ENCODE measurements around the gene SLC32A1.

SLC32A1 gene

GRCh38 chr20:38729767-38730166 is 5.5 kb downstream of the SLC32A1 start:
- no peak for DNase-seq

DNA sequence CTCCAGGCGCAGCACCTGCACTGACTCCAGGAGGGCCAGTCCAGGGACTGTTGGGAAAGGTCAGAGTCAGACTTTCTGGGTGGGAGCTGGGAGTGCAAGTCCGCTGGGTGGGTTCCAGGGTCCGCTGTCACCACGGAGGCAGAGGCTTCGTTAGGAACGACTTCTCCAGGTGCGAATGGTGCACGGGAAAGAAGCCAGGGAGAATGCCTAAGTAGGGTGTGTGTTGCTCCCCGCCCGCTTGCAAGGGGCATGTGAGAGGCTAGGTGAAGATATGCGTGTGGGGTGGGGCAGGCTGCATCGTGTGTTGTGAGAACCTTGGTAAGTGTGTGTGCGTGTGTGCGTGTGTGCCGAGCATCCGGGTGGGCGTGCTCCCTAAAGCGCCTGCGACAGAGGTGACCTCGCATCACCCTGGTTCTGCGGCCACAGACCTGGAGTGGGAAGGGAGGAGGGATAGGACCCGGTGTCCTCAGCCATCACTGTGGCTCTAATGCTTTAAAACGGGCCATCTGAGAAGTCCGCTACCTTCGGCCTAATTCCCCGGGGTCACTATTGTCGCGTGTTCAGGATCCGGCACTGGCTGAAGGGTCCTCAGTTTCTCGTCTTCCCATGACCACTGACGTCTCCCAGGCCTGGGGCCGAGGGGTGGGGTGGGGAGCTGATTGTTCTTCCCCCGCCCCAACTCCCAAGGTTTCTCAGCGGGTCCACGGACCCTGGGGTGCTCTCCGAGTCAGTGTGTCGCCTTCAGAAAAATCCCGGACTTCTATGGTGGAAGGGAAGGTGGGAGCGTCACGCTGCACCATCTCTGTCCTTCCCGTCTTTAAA is 6.1 kb downstream of the SLC32A1 start:
- TF ChIP-seq POLR2A (IDR thresholded peaks at IDR 0.05; ENCODE audit: low read length) (no peak), GATA1 (IDR thresholded peaks at IDR 0.05; ENCODE audit: low read depth, low read length) (no peak)
- DNase-seq = no peak

More at GRCh38 chr20:38729767-38730166, 5.5 kb downstream of the SLC32A1 start:
- TF ChIP-seq POLR2A (IDR thresholded peaks at IDR 0.05; ENCODE audit: low read length) = no peak
- TF ChIP-seq GATA1 (IDR thresholded peaks at IDR 0.05; ENCODE audit: low read depth, low read length) = no peak

DNA sequence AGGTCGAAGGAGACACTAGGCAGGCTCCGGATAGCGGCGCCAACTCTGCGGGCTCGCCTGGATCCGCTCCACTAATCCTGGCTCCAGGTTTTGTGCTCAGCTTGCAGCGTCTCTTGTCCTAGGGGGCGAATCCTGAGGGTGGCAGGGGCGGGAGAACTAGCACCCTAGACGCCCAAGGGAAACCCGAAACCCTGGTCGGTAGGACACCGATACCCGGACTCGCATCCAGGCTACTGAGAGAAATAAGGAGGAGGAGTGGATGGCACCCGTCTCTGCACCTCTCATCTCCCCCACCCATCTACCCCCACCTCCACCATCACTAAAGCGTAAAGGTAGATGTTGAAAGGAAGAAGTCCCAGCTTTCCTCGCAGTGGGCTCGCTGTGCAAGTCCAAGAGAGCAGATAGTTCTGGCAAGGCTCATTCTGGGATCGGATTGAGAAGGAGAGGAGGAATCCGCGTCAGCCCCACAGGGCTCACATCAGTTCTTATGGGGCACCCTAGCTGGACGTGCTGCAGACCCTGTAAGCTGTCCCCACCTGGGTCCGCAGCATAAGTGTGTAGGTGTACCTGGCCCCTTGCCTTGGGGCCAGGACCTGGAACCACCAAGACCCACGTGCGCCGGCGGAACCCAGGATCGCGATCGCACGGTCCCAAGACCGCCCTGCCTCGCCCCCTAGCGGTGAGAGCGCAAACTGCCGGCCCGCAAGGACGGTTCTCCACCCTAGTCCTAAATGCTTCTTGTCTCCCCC is 6.9 kb downstream of the SLC32A1 start:
- TF ChIP-seq GATA1 (IDR thresholded peaks at IDR 0.05; ENCODE audit: low read depth, low read length) = no peak
- TF ChIP-seq POLR2A (IDR thresholded peaks at IDR 0.05; ENCODE audit: low read length) = no peak
- DNase-seq = peak; percentile 77 to 88

GRCh38 chr20:38731738-38732113 is 7.4 kb downstream of the SLC32A1 start:
- no peak for TF ChIP-seq POLR2A (IDR thresholded peaks at IDR 0.05; ENCODE audit: low read length)
- no peak for TF ChIP-seq GATA1 (IDR thresholded peaks at IDR 0.05; ENCODE audit: low read depth, low read length)
- no peak for DNase-seq

DNA sequence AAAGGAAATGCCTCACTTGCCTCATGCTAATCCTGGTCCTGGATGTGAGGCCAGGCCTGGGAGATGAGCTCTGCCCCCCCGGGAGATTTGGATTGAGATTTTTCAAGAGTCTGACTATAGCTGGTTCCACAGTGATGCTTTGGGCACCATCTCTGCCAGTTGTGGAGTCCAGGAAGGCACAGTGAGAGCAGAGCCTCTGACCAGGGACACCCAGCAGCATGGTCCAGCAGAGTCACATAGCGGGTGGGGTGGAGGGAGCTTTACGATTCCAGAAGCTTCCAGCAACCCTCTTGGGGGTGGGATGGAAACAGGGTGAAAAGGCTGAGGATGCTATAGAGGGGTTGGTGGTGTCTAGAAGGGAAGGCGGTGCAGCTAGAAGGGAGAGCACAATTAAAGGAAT is 8.7 kb downstream of the SLC32A1 start:
- DNase-seq = no peak
- no peak for TF ChIP-seq POLR2A (IDR thresholded peaks at IDR 0.05; ENCODE audit: low read length)
- TF ChIP-seq GATA1 (IDR thresholded peaks at IDR 0.05; ENCODE audit: low read depth, low read length) = no peak

DNA sequence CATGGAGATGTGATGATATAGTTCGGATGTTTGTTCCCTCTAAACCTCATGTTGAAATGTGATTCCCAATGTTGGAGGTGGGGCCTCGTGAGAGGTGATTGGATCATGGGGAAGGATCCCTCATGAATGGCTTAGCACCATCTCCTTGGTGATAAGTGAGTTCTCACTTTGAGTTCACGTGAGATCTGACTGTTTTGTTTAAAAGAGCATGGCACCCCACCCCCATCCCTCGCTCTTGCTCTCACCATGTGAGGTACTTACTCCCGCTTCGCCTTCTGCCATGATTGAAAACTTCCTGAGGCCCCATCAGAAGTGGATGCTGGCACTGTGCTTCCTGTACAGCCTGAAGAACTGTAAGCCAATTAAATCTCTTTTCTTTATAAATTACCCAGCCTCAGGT is 10.9 kb downstream of the SLC32A1 start:
- TF ChIP-seq POLR2A (IDR thresholded peaks at IDR 0.05; ENCODE audit: low read length) (no peak), GATA1 (IDR thresholded peaks at IDR 0.05; ENCODE audit: low read depth, low read length) (no peak)
- DNase-seq = no peak

- DNase-seq = no peak
- no peak for TF ChIP-seq GATA1 (IDR thresholded peaks at IDR 0.05; ENCODE audit: low read depth, low read length)
- no peak for TF ChIP-seq POLR2A (IDR thresholded peaks at IDR 0.05; ENCODE audit: low read length)
Observed at GRCh38 chr20:38737887-38738286, 13.6 kb downstream of the SLC32A1 start.

GRCh38 chr20:38745757-38746156 is 21.5 kb downstream of the SLC32A1 start:
- peak in 1 of 2 experiments; percentile 18 for DNase-seq
- no peak for TF ChIP-seq POLR2A (IDR thresholded peaks at IDR 0.05; ENCODE audit: low read length)
- no peak for TF ChIP-seq GATA1 (IDR thresholded peaks at IDR 0.05; ENCODE audit: low read depth, low read length)

GRCh38 chr20:38747495-38748096 is 23.3 kb downstream of the SLC32A1 start:
- TF ChIP-seq POLR2A (IDR thresholded peaks at IDR 0.05; ENCODE audit: low read length) = no peak
- TF ChIP-seq GATA1 (IDR thresholded peaks at IDR 0.05; ENCODE audit: low read depth, low read length) = no peak
- DNase-seq = no peak

DNA sequence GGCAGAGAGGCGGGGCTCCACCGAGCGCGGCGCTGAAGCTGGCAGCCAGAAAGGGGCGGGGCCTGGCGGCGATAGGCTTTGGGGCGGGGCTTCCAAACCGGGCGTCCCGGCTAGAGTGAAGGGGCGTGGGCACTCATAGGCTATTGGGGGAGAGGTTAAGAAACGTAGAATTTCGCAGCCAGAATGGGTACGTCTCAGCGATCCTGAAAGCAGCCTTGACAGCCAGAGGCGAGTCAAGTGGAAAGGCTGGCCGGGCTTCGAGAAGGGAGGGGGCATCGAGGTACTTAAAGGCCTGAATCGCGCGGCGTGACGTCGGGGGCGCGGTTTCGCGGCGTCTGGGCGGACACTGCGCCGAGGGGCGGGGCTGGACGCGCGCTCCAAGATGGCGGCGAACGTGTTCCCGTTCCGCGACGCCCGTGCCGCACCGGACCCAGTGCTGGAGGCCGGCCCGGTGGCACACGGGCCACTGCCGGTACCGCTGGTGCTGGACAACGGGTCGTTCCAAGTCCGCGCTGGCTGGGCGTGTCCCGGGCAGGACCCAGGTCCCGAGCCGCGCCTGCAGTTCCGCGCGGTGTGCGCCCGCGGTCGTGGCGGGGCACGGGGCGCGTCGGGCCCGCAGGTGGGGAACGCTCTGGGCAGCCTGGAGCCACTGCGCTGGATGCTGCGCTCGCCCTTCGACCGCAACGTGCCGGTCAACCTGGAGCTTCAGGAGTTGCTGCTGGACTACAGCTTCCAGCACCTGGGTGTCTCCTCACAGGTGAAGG is 24.0 kb downstream of the SLC32A1 start, which contains the start of gene ACTR5:
TSS of gene ACTR5 (plus strand) at position 364 of the 764 bp plus-strand sequence. CDS start at position 383, 19 bp downstream.
- TF ChIP-seq POLR2A (IDR thresholded peaks at IDR 0.05; ENCODE audit: low read length) (peak; percentile 72), GATA1 (IDR thresholded peaks at IDR 0.05; ENCODE audit: low read depth, low read length) (no peak)
- peak; percentile 94 to 97 for DNase-seq

GRCh38 chr20:38748861-38749149 is 24.5 kb downstream of the SLC32A1 start:
- peak; percentile 59 to 72 for DNase-seq
- TF ChIP-seq POLR2A (IDR thresholded peaks at IDR 0.05; ENCODE audit: low read length) (no peak), GATA1 (IDR thresholded peaks at IDR 0.05; ENCODE audit: low read depth, low read length) (no peak)

GRCh38 chr20:38751360-38751976 is 27.2 kb downstream of the SLC32A1 start:
- no peak for TF ChIP-seq GATA1 (IDR thresholded peaks at IDR 0.05; ENCODE audit: low read depth, low read length)
- no peak for TF ChIP-seq POLR2A (IDR thresholded peaks at IDR 0.05; ENCODE audit: low read length)
- DNase-seq = peak; percentile 56 to 79

- TF ChIP-seq GATA1 (IDR thresholded peaks at IDR 0.05; ENCODE audit: low read depth, low read length) = no peak
- no peak for TF ChIP-seq POLR2A (IDR thresholded peaks at IDR 0.05; ENCODE audit: low read length)
- DNase-seq = no peak
Observed at GRCh38 chr20:38752029-38752428, 27.7 kb downstream of the SLC32A1 start.
